Neural progenitor cell (in vitro differentiated cells): ENCODE data around the gene TTC19.

ENCODE experiments used
- EZH2 ChIP-seq: fragments of 200-600 bp; sonication (generic); IDR thresholded peaks from 2 replicates; pipeline ENCODE4 v1.6.1; 2017; ENCODE audit warnings: antibody characterized with exemption, mild to moderate bottlenecking, moderate library complexity
- TF ChIP-seq, protein P1 (sequence below): fragments of 200-600 bp; sonication (generic); IDR thresholded peaks from 2 replicates; pipeline ENCODE4 v1.5.1; 2017; ENCODE audit warnings: antibody characterized with exemption, mild to moderate bottlenecking

DNA sequence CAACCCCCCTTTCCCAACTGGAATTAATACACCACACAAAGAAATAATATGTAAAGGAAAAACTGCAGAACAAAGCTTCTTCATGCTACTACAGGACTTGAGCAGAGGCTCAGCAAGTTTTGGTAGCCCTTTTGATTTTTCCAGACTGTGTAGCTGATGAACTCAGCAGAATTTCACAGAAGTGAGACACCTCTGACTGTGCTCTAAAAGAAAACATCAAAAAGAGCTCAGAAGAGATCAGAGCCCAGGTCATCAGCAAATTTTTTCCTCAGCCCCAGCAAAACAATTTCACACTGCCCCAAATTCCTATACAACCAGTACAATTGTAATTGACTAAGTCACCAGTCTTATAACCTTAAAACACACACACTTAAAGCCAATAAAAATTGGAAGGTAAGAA is 38.0 kb downstream of the TTC19 start:
- TF ChIP-seq, protein P1, sequence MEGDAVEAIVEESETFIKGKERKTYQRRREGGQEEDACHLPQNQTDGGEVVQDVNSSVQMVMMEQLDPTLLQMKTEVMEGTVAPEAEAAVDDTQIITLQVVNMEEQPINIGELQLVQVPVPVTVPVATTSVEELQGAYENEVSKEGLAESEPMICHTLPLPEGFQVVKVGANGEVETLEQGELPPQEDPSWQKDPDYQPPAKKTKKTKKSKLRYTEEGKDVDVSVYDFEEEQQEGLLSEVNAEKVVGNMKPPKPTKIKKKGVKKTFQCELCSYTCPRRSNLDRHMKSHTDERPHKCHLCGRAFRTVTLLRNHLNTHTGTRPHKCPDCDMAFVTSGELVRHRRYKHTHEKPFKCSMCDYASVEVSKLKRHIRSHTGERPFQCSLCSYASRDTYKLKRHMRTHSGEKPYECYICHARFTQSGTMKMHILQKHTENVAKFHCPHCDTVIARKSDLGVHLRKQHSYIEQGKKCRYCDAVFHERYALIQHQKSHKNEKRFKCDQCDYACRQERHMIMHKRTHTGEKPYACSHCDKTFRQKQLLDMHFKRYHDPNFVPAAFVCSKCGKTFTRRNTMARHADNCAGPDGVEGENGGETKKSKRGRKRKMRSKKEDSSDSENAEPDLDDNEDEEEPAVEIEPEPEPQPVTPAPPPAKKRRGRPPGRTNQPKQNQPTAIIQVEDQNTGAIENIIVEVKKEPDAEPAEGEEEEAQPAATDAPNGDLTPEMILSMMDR = no peak
- no peak for TF ChIP-seq EZH2
